HCT116 (cell line): ENCODE measurements around the gene TTLL7. TPM values are rescaled to one million over a fixed set of nuclear protein-coding genes. Genes with fewer than 3 reads are reported as not detected.
A peak's percentile ranks its signal among the peaks of the same experiment; 100 is the strongest.

Experiments
- ATAC-seq: fragments of 200-7000 bp; cut with Tn5 transposase; 2 replicates; pipeline ENCODE4 v1.9.1; 2020; ENCODE audit warnings: mild to moderate bottlenecking, moderate library complexity
- BruUV-seq: library from RNA; stranded (reverse); fragments of 400-500 nt; replicated peaks from 2 replicates; lab custom pipeline; 2021; lab: Mats Ljungman, UMichigan
- CTCF ChIA-PET: fragments of 300-600 bp; sonication (Branson Sonifier 250); formaldehyde crosslinking; loops from one replicate; lab custom pipeline; 2021; ENCODE audit warnings: antibody characterized with exemption; lab: Charles Lee
- POLR2A ChIA-PET: fragments of 300-600, 350-600 bp; sonication (Branson Sonifier 250); formaldehyde crosslinking; loops from one replicate; lab custom pipeline; 2021; ENCODE audit warnings: antibody characterized with exemption; lab: Charles Lee
- RAD21 ChIA-PET, 2 experiments: fragments of 300-600 bp; sonication (Branson Sonifier 250); formaldehyde crosslinking; loops; one replicate each; lab custom pipeline; 2023; ENCODE audit warnings: low total read pairs in 2 of 2; ENCODE audit not compliant: uncharacterized antibody in 2 of 2, unreplicated experiment in 2 of 2, low non-redundant PET in 1 of 2; lab: Charles Lee
- DNase-seq: peaks from one replicate; pipeline ENCODE4 v3.0.0-alpha.2; 2010; ENCODE audit warnings: low read depth, low spot score
- H2AFZ ChIP-seq: fragments of 200-600 bp; shearing (Covaris generic), sonication (generic); 2 replicates; pipeline ENCODE4 v1.6.1; 2017; ENCODE audit warnings: low read depth, mixed run types, mixed read lengths, antibody characterized with exemption, low read length; ENCODE audit not compliant: poor library complexity, severe bottlenecking
- H3K27ac ChIP-seq: 2 replicates; pipeline ENCODE4 v1.5.1; 2012; ENCODE audit warnings: low read depth, low read length
- H3K27me3 ChIP-seq: fragments of 200-600 bp; sonication (generic); 2 replicates; pipeline ENCODE4 v1.6.1; 2016; ENCODE audit warnings: mixed run types, low read length, mixed read lengths; ENCODE audit not compliant: insufficient read depth
- H3K36me3 ChIP-seq, 2 experiments: fragments of 200-500 bp in 1 of 2; fragments of 200-600 bp in 1 of 2; sonication (Bioruptor generic) in 1 of 2; sonication (generic) in 1 of 2; 2 replicates each; pipeline versions ENCODE4 v1.5.1 to v1.6.1; 2014 to 2016; ENCODE audit warnings: low read length in 2 of 2, inconsistent platforms in 1 of 2, mixed read lengths in 1 of 2, mixed run types in 1 of 2; ENCODE audit not compliant: insufficient read depth in 2 of 2, control insufficient read depth in 1 of 2
- H3K4me1 ChIP-seq, 2 experiments: fragments of 200-600 bp in 1 of 2; sonication (generic) in 1 of 2; 2 replicates each; pipeline versions ENCODE4 v1.5.1 to v1.6.1; 2012 to 2017; ENCODE audit warnings: low read length in 2 of 2, inconsistent platforms in 1 of 2, mild to moderate bottlenecking in 1 of 2, mixed read lengths in 1 of 2, mixed run types in 1 of 2, moderate library complexity in 1 of 2; ENCODE audit not compliant: insufficient read depth in 2 of 2, control insufficient read depth in 1 of 2
- H3K4me2 ChIP-seq: fragments of 200-600 bp; sonication (generic); 2 replicates; pipeline ENCODE4 v1.6.1; 2017; ENCODE audit warnings: mixed run types, low read length, mixed read lengths
- H3K4me3 ChIP-seq, 2 experiments: fragments of 200-600 bp in 1 of 2; sonication (generic) in 1 of 2; replicated peaks in 1 of 2; 2 replicates each; pipeline ENCODE4 v1.5.1; 2011 to 2016; ENCODE audit warnings: low read length in 2 of 2, control low read depth in 1 of 2, low read depth in 1 of 2, mild to moderate bottlenecking in 1 of 2, mixed read lengths in 1 of 2, mixed run types in 1 of 2
- H3K79me2 ChIP-seq: fragments of 200-600 bp; sonication (generic); 2 replicates; pipeline ENCODE4 v1.6.1; 2017; ENCODE audit warnings: mild to moderate bottlenecking, mixed run types, low read length, moderate library complexity, mixed read lengths; ENCODE audit not compliant: insufficient read depth
- H3K9ac ChIP-seq: fragments of 200-600 bp; sonication (generic); 2 replicates; pipeline ENCODE4 v1.6.1; 2016; ENCODE audit warnings: low read length, mixed read lengths
- H3K9me2 ChIP-seq: fragments of 200-600 bp; sonication (generic), shearing (Covaris generic); 2 replicates; pipeline ENCODE4 v1.6.1; 2017; ENCODE audit warnings: mixed run types, mild to moderate bottlenecking, moderate library complexity; ENCODE audit not compliant: insufficient read depth
- H3K9me3 ChIP-seq, 2 experiments: fragments of 200-500 bp in 1 of 2; fragments of 200-600 bp in 1 of 2; sonication (Bioruptor generic) in 1 of 2; sonication (generic) in 1 of 2; 2 replicates each; pipeline ENCODE4 v1.6.1; 2014 to 2017; ENCODE audit warnings: low read length in 2 of 2, mixed read lengths in 2 of 2, inconsistent platforms in 1 of 2, low read depth in 1 of 2, mild to moderate bottlenecking in 1 of 2, mixed run types in 1 of 2, moderate library complexity in 1 of 2; ENCODE audit not compliant: control insufficient read depth in 1 of 2, insufficient read depth in 1 of 2
- H4K20me1 ChIP-seq: fragments of 200-600 bp; sonication (generic), shearing (Covaris generic); 2 replicates; pipeline ENCODE4 v1.6.1; 2017; ENCODE audit warnings: mixed run types, mild to moderate bottlenecking, moderate library complexity; ENCODE audit not compliant: insufficient read depth
- CEBPB ChIP-seq: IDR thresholded peaks from 2 replicates; pipeline ENCODE4 v1.6.1; 2012; ENCODE audit warnings: low read depth
- ELF1 ChIP-seq: IDR thresholded peaks from 2 replicates; pipeline ENCODE4 v1.6.1; 2012; ENCODE audit warnings: low read depth, borderline replicate concordance
- FOSL1 ChIP-seq: IDR thresholded peaks from 2 replicates; pipeline ENCODE4 v1.6.1; 2012; ENCODE audit warnings: low read depth
- JUND ChIP-seq: IDR thresholded peaks from 2 replicates; pipeline ENCODE4 v1.6.1; 2012
- YY1 ChIP-seq: IDR thresholded peaks from 2 replicates; pipeline ENCODE4 v1.6.1; 2011; ENCODE audit warnings: low read length, low read depth, moderate library complexity, mild to moderate bottlenecking; ENCODE audit not compliant: insufficient replicate concordance; ENCODE audit errors: extremely low read depth
- ZFX ChIP-seq: fragments of 450-650 bp; IDR thresholded peaks from 2 replicates; pipeline ENCODE4 v1.6.1; 2017
- intact Hi-C: fragments of 100-400 bp; cut with micrococcal nuclease; formaldehyde crosslinking; loops from 2 replicates; pipeline ENCODE4 v1.10.0; 2022
- total RNA-seq: library from RNA; stranded (reverse); gene quantifications from one replicate; pipeline ENCODE4 v1.2.1, GENCODE V29; 2021; ENCODE audit not compliant: unreplicated experiment
- TF ChIP-seq, protein P1 (sequence below): IDR thresholded peaks from 2 replicates; pipeline ENCODE4 v1.6.1; 2012
- TF ChIP-seq, protein P2 (sequence below), 3 experiments: fragments of 200-600 bp in 1 of 3; sonication (generic) in 1 of 3; IDR thresholded peaks in 2 of 3; conservative IDR thresholded peaks in 1 of 3; 2 replicates each; pipeline ENCODE4 v1.5.1; 2012 to 2017; ENCODE audit warnings: low read depth in 2 of 3, low read length in 2 of 3, antibody characterized with exemption in 1 of 3, borderline replicate concordance in 1 of 3, control low read depth in 1 of 3, mild to moderate bottlenecking in 1 of 3, mixed read lengths in 1 of 3, mixed run types in 1 of 3, moderate library complexity in 1 of 3; ENCODE audit not compliant: insufficient read depth in 1 of 3
- TF ChIP-seq, protein P3 (sequence below): IDR thresholded peaks from 2 replicates; pipeline ENCODE4 v1.6.1; 2012

The TTLL7 gene
- total RNA-seq, 1 experiment from 2014 or later = 21.2 TPM

DNA sequence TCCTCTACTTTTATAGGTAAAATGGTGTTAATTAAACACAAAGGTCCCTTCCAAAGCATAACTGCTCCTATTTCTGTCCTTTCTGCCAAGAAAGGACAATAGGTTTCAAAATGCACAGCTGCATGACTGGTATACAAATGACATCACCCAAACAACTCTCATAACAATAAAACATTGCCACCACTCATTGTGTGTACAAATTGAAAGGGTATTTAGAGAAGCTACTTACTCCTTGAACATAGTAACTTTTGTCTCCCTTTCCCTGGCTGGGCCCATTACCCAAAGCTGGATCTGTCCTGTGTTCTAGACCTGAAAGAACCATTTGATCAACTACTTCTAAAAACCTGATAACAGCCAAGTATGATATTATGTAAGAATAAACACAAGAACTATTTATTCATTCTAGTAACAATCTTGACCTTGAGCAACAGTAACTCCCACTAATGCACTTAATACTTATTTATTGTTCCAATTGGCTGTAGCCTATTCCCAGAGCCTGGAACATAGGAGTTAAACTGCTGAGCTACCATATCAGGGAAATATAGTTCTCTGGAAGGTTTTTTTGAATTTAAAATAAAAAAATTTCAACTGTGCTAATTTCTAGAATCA, 38.2 kb downstream of the TTLL7 start:
- CTCF ChIA-PET = no interaction called here
- no peaks in the 10 kb centered on the region for H3K79me2 ChIP-seq
- no peaks in the 10 kb centered on the region for H3K36me3 ChIP-seq
- no peak overlapping the region for H3K9ac ChIP-seq
- no peak overlapping the region for H3K4me2 ChIP-seq
- RAD21 ChIA-PET = no interaction called here
- TF ChIP-seq ZFX = no peak
- TF ChIP-seq JUND = no peak
- no peak for TF ChIP-seq CEBPB
- no peaks in the 10 kb centered on the region for H3K4me1 ChIP-seq
- no peaks in the 10 kb centered on the region for H4K20me1 ChIP-seq
- no peaks in the 10 kb centered on the region for H3K9me3 ChIP-seq
- DNase-seq = no peak
- BruUV-seq = no TSS peak
- no peak overlapping the region for H2AFZ ChIP-seq
- H3K27me3 ChIP-seq = no peaks in the 10 kb centered on the region
- no peak overlapping the region for H3K27ac ChIP-seq
- H3K9me2 ChIP-seq = no peaks in the 10 kb centered on the region
- no peak for ATAC-seq
- no peak overlapping the region for H3K4me3 ChIP-seq
- intact Hi-C loops = no loop called here
- POLR2A ChIA-PET = no interaction called here

DNA sequence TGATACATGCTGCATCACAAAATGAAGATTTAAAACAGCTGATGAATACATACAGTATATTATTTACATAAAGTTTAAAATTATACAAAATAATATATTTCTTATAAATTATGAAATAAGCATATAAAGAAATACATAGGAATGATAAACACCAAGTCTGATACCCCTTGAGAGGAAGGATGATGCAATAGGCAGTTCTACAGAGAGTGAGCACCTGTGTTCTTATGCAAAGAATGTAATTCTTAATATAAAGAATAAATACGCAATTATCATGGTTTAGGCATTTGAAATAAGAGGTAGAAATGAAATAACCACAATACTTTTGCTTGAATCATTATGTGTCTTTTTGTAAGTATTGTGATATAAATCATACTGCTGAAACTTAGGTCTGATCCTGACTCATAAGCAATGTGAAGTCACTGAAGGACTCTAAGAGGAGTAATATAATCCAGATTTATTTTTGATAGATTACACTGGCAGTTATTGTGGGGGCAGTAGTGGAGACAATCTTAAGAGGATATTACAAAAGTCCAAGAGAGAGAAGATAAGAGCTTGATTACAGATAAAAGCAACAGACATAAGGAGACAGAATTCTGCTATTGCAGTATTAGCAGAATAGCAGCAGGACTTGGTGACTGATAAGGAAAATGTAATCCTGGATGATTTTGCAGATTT, 39.0 kb downstream of the TTLL7 start:
- H3K27ac ChIP-seq = no peak overlapping the region
- H3K9me3 ChIP-seq = no peaks in the 10 kb centered on the region
- ATAC-seq (no peak), DNase-seq (no peak)
- RAD21 ChIA-PET = no interaction called here
- intact Hi-C loops = no loop called here
- POLR2A ChIA-PET = no interaction called here
- H3K9me2 ChIP-seq = no peaks in the 10 kb centered on the region
- H3K4me2 ChIP-seq = no peak overlapping the region
- H3K9ac ChIP-seq = no peak overlapping the region
- H3K36me3 ChIP-seq = no peaks in the 10 kb centered on the region
- BruUV-seq = no TSS peak
- H3K4me1 ChIP-seq = no peaks in the 10 kb centered on the region
- no peaks in the 10 kb centered on the region for H3K27me3 ChIP-seq
- no peaks in the 10 kb centered on the region for H3K79me2 ChIP-seq
- CTCF ChIA-PET = no interaction called here
- no peaks in the 10 kb centered on the region for H4K20me1 ChIP-seq
- TF ChIP-seq CEBPB = peak; percentile 40; the same call in 1 of the 2 replicates
- no peak for TF ChIP-seq ELF1
- TF ChIP-seq, protein P1, sequence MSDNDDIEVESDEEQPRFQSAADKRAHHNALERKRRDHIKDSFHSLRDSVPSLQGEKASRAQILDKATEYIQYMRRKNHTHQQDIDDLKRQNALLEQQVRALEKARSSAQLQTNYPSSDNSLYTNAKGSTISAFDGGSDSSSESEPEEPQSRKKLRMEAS = no peak
- TF ChIP-seq YY1 = no peak
- TF ChIP-seq ZFX = no peak
- TF ChIP-seq, protein P2, sequence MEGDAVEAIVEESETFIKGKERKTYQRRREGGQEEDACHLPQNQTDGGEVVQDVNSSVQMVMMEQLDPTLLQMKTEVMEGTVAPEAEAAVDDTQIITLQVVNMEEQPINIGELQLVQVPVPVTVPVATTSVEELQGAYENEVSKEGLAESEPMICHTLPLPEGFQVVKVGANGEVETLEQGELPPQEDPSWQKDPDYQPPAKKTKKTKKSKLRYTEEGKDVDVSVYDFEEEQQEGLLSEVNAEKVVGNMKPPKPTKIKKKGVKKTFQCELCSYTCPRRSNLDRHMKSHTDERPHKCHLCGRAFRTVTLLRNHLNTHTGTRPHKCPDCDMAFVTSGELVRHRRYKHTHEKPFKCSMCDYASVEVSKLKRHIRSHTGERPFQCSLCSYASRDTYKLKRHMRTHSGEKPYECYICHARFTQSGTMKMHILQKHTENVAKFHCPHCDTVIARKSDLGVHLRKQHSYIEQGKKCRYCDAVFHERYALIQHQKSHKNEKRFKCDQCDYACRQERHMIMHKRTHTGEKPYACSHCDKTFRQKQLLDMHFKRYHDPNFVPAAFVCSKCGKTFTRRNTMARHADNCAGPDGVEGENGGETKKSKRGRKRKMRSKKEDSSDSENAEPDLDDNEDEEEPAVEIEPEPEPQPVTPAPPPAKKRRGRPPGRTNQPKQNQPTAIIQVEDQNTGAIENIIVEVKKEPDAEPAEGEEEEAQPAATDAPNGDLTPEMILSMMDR (IDR thresholded peaks at IDR 0.05 in 2 of 3, conservative IDR thresholded peaks at IDR 0.05 in 1 of 3; ENCODE audit: borderline replicate concordance in 1 of 3, insufficient read depth in 1 of 3, low read depth in 2 of 3, low read length in 2 of 3) = no peak
- TF ChIP-seq JUND = no peak
- TF ChIP-seq, protein P3, sequence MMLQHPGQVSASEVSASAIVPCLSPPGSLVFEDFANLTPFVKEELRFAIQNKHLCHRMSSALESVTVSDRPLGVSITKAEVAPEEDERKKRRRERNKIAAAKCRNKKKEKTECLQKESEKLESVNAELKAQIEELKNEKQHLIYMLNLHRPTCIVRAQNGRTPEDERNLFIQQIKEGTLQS = 0 out of 2 replicates have a peak, but pooled peaks have one; percentile 20
- TF ChIP-seq FOSL1 = no peak
- H2AFZ ChIP-seq = no peak overlapping the region
- H3K4me3 ChIP-seq = no peak overlapping the region
